ENCODE data around the gene SUMO3.
"Not testable (repeated sequence)": the region's sequence is repeated elsewhere in the genome, so short reads cannot be mapped to it uniquely, and the experiment has no call there.

Gene SUMO3

GRCh38 chr21:44834951-44835646 lies 17.2 kb upstream of the SUMO3 start:
- Histone ChIP-seq H3K9me2 (replicated peaks; ENCODE audit: insufficient read depth, low read length) (no peaks in the 10 kb centered on the region), H3K4me3 (ENCODE audit: insufficient read depth, low read length, poor library complexity, severe bottlenecking) (no peak overlapping the region), H3K27ac (ENCODE audit: low read depth, low read length) (no peak overlapping the region), H3K4me2 (ENCODE audit: low read depth, low read length, poor library complexity, severe bottlenecking) (no peak overlapping the region), H4K20me1 (ENCODE audit: low read depth, low read length) (no peaks in the 10 kb centered on the region), H3F3A (ENCODE audit: insufficient read depth) (no peaks in the 10 kb centered on the region), H3K9me3 (ENCODE audit: insufficient read depth, low read length) (no peaks in the 10 kb centered on the region), H3K9ac (ENCODE audit: low read length) (no peak overlapping the region), H2AFZ (ENCODE audit: low read depth, low read length, severe bottlenecking) (no peak overlapping the region), H3K79me2 (ENCODE audit: insufficient read depth, low read length) (no peaks in the 10 kb centered on the region), H3K36me3 (ENCODE audit: low read length) (no peaks in the 10 kb centered on the region), H3K27me3 (ENCODE audit: low read length) (no peaks in the 10 kb centered on the region)
- TF ChIP-seq EZH2phosphoT487 (conservative IDR thresholded peaks at IDR 0.05; ENCODE audit: low read length) (no peak), CTCF (IDR thresholded peaks at IDR 0.05; ENCODE audit: insufficient read depth, low read length, poor library complexity, severe bottlenecking) (no peak)

GRCh38 chr21:44834231-44834950 lies 16.5 kb upstream of the SUMO3 start:
- TF ChIP-seq EZH2phosphoT487 (conservative IDR thresholded peaks at IDR 0.05; ENCODE audit: low read length) (no peak), CTCF (IDR thresholded peaks at IDR 0.05; ENCODE audit: insufficient read depth, low read length, poor library complexity, severe bottlenecking) (no peak)
- H3K4me3 ChIP-seq (ENCODE audit: insufficient read depth, low read length, poor library complexity, severe bottlenecking): no peak overlapping the region

GRCh38 chr21:44833663-44834062 lies 15.8 kb upstream of the SUMO3 start:
- no peaks in the 10 kb centered on the region for H4K20me1 ChIP-seq (ENCODE audit: low read depth, low read length)

More at GRCh38 chr21:44834231-44834950, 16.5 kb upstream of the SUMO3 start:
- no peaks in the 10 kb centered on the region for H4K20me1 ChIP-seq (ENCODE audit: low read depth, low read length)
- H3K9me3 ChIP-seq (ENCODE audit: insufficient read depth, low read length): no peaks in the 10 kb centered on the region
- H3K27ac ChIP-seq (ENCODE audit: low read depth, low read length): no peak overlapping the region
- no peaks in the 10 kb centered on the region for H3K36me3 ChIP-seq (ENCODE audit: low read length)
- no peaks in the 10 kb centered on the region for H3K79me2 ChIP-seq (ENCODE audit: insufficient read depth, low read length)
- H3K9ac ChIP-seq (ENCODE audit: low read length): no peak overlapping the region
- H3K4me2 ChIP-seq (ENCODE audit: low read depth, low read length, poor library complexity, severe bottlenecking): no peak overlapping the region
- no peak overlapping the region for H2AFZ ChIP-seq (ENCODE audit: low read depth, low read length, severe bottlenecking)
- H3K9me2 ChIP-seq (replicated peaks; ENCODE audit: insufficient read depth, low read length): no peaks in the 10 kb centered on the region
- no peaks in the 10 kb centered on the region for H3K27me3 ChIP-seq (ENCODE audit: low read length)
- H3F3A ChIP-seq (ENCODE audit: insufficient read depth): no peaks in the 10 kb centered on the region

GRCh38 chr21:44832516-44833255 lies 14.8 kb upstream of the SUMO3 start:
- H2AFZ ChIP-seq (ENCODE audit: low read depth, low read length, severe bottlenecking); H3K36me3 ChIP-seq (ENCODE audit: low read length): not testable (repeated sequence)

More at GRCh38 chr21:44833663-44834062, 15.8 kb upstream of the SUMO3 start:
- Histone ChIP-seq H3F3A (ENCODE audit: insufficient read depth) (no peaks in the 10 kb centered on the region), H3K27ac (ENCODE audit: low read depth, low read length) (no peak overlapping the region), H3K79me2 (ENCODE audit: insufficient read depth, low read length) (no peaks in the 10 kb centered on the region), H3K9me3 (ENCODE audit: insufficient read depth, low read length) (peaks cover 5% of the 10 kb centered on the region), H2AFZ (ENCODE audit: low read depth, low read length, severe bottlenecking) (no peak overlapping the region), H3K27me3 (ENCODE audit: low read length) (no peaks in the 10 kb centered on the region), H3K4me3 (ENCODE audit: insufficient read depth, low read length, poor library complexity, severe bottlenecking) (no peak overlapping the region), H3K36me3 (ENCODE audit: low read length) (no peaks in the 10 kb centered on the region), H3K9ac (ENCODE audit: low read length) (no peak overlapping the region), H3K4me2 (ENCODE audit: low read depth, low read length, poor library complexity, severe bottlenecking) (no peak overlapping the region), H3K9me2 (replicated peaks; ENCODE audit: insufficient read depth, low read length) (no peaks in the 10 kb centered on the region)
- TF ChIP-seq CTCF (IDR thresholded peaks at IDR 0.05; ENCODE audit: insufficient read depth, low read length, poor library complexity, severe bottlenecking) (no peak), EZH2phosphoT487 (conservative IDR thresholded peaks at IDR 0.05; ENCODE audit: low read length) (no peak)

More at GRCh38 chr21:44832516-44833255, 14.8 kb upstream of the SUMO3 start:
- H3K4me3 ChIP-seq (ENCODE audit: insufficient read depth, low read length, poor library complexity, severe bottlenecking); H3F3A ChIP-seq (ENCODE audit: insufficient read depth); H4K20me1 ChIP-seq (ENCODE audit: low read depth, low read length); H3K9me2 ChIP-seq (replicated peaks; ENCODE audit: insufficient read depth, low read length); H3K27me3 ChIP-seq (ENCODE audit: low read length); H3K27ac ChIP-seq (ENCODE audit: low read depth, low read length); H3K79me2 ChIP-seq (ENCODE audit: insufficient read depth, low read length); H3K4me2 ChIP-seq (ENCODE audit: low read depth, low read length, poor library complexity, severe bottlenecking); H3K9ac ChIP-seq (ENCODE audit: low read length): not testable (repeated sequence)
- H3K9me3 ChIP-seq (ENCODE audit: insufficient read depth, low read length): peaks cover 14% of the 10 kb centered on the region
